A673 (cell line): ENCODE measurements around the gene BTRC.

Source experiments
- EZH2 ChIP-seq: fragments of 200-600 bp; sonication (generic); IDR thresholded peaks from 2 replicates; pipeline ENCODE4 v1.6.1; 2017; ENCODE audit warnings: borderline replicate concordance, low read depth, mild to moderate bottlenecking, mixed read lengths, antibody characterized with exemption, low read length; ENCODE audit not compliant: poor library complexity, severe bottlenecking
- TF ChIP-seq, protein P1 (sequence below): fragments of 300-800, 200-600 bp; sonication (generic); conservative IDR thresholded peaks from 2 replicates; pipeline ENCODE4 v1.5.1; 2017; ENCODE audit warnings: low read depth, mild to moderate bottlenecking, antibody characterized with exemption, low read length, moderate library complexity, mixed read lengths

DNA sequence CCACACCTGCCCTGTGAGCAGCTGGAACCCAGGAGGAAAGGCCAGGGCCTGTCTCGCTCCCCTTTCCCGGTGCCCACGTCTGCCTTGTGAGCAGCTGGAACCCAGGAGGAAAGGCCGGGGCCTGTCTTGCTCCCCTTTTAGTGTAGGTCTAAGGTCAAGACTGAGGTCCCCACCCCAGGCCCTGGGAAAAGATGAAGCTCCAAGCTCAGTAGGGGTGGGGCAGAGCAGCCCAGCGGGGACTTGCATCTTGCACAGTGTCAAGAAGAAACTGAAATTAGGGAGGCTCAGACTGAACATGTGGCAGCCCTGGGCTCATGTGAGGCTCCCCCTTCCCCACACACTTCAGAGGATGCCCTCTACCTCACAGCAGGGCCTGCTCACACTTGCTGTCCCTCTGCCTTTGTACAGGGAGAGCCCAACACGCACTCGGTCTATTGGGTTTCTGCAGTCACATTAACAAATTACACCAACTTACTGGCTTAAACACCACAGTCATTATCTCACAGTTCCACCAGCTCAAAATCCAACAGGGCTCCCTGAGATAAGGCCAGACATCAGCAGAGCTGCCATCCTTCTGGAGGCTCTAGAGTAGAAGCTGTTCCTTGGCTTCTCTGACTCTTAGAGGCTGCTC lies 221.7 kb downstream of the BTRC start:
- TF ChIP-seq, protein P1, sequence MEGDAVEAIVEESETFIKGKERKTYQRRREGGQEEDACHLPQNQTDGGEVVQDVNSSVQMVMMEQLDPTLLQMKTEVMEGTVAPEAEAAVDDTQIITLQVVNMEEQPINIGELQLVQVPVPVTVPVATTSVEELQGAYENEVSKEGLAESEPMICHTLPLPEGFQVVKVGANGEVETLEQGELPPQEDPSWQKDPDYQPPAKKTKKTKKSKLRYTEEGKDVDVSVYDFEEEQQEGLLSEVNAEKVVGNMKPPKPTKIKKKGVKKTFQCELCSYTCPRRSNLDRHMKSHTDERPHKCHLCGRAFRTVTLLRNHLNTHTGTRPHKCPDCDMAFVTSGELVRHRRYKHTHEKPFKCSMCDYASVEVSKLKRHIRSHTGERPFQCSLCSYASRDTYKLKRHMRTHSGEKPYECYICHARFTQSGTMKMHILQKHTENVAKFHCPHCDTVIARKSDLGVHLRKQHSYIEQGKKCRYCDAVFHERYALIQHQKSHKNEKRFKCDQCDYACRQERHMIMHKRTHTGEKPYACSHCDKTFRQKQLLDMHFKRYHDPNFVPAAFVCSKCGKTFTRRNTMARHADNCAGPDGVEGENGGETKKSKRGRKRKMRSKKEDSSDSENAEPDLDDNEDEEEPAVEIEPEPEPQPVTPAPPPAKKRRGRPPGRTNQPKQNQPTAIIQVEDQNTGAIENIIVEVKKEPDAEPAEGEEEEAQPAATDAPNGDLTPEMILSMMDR, result no peak
- no peak for TF ChIP-seq EZH2
